ENCODE results near the gene PRIM2.
"Not testable (repeated sequence)": the region's sequence is repeated elsewhere in the genome, so short reads cannot be mapped to it uniquely, and the experiment has no call there.

The PRIM2 gene

GRCh38 chr6:57505251-57505650, 187.8 kb downstream of the PRIM2 start:
- DNase-seq (ENCODE audit: low read depth in 2 of 2), result peak in 1 of 2 experiments; percentile 0

DNA sequence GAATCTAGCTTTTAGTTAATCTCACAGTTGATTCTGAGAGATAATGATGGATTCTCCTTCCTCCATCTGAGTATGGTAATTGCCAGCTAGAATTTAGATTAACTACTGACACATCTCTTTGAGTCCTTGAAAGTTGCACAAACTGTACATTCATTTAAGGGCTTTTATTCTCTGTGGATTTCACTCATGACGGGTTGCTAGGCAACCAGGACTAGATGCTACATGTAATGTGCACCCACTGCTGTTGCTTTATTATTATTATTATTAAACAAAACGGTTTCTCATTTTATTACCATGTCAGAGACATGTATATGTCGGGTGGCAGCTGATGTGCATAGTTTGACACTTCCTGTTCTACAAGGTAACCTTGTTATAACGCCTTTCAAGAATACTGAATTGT, 193.0 kb downstream of the PRIM2 start:
- DNase-seq (ENCODE audit: low read depth in 2 of 2), result not testable (repeated sequence)

GRCh38 chr6:57515171-57515570, 197.7 kb downstream of the PRIM2 start:
- DNase-seq (ENCODE audit: low read depth in 2 of 2), result not testable (repeated sequence)

GRCh38 chr6:57515845-57516244, 198.4 kb downstream of the PRIM2 start:
- DNase-seq (ENCODE audit: low read depth in 2 of 2), result not testable (repeated sequence)

DNA sequence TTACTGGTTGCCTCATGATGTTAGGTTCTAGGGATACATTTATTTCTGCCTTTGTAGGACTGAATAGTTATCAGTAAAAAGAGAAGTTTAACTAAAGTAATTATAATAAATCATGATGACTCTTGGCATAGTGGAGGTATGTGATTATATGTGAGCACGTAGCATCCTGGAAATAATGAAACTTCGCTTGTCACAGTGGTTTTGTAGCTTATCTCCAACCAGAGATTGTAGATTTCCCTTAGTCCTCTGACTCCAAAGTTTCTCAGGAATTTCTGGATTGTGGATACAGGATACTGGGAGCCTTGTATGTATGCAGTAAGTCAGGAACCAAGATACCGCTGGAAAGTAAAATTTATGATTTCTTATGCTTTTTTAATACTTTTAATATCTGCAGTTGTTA, 199.3 kb downstream of the PRIM2 start:
- not testable (repeated sequence) for DNase-seq (ENCODE audit: low read depth in 2 of 2)

- not testable (repeated sequence) for DNase-seq (ENCODE audit: low read depth in 2 of 2)
Observed at GRCh38 chr6:57519198-57519597, 201.8 kb downstream of the PRIM2 start.

DNA sequence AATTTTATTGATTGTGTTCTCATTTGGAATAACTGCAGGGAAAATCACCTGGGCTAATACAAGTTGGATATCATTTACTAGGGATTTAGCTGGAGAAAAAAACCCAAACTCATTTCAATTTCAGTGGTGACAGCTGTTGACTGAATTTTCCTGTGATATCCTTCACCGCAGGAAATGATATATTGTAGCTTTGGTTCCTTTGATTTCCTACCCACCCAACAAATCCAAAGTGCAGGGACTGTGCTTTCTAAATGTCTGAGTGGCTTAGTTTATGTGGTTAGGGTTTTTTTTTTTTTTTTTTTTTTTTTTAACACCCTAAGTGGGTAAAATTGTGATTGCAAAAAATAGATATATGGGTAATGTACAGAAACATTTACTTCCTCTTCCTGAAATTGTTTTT, 203.7 kb downstream of the PRIM2 start:
- DNase-seq (ENCODE audit: low read depth in 2 of 2), result not testable (repeated sequence)

DNA sequence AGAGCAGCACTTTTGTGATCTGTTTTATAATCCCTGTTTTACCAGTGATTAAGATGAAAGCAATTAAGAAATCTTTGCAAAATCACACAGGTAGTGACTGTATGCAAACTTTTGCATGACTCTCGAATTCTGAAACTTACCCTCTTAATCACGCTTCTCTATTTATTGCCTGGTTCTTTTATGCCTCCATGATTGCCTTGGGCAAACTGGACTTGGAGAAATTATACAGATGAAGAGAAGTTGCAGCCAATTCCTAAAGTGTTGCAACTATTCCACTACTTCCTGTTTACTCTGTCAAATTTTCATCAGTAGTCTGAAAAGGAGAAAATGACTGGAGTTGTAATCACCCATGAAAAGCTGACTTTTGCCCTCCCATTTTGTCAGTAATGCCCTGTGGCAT, 205.8 kb downstream of the PRIM2 start:
- not testable (repeated sequence) for DNase-seq (ENCODE audit: low read depth in 2 of 2)

DNA sequence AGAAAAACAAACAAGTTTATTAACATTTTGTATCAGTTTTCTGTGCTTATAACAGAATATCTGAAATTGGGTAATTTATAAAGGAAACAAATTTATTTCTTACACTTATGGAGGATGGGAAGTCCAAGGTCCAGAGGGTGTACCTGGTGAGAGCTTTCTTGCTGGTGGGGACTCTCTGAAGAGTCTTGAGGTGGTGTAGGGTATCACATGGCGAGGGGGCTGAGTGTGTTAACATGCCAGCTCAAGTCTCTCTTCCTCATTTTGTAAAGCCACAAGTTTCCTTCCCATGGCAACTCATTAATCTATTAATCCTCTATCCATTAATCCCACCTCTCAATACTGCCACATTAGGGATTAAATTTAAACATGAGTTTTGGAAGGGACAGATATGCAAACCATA, 212.3 kb downstream of the PRIM2 start:
- DNase-seq (ENCODE audit: low read depth in 2 of 2), result not testable (repeated sequence)

- not testable (repeated sequence) for DNase-seq (ENCODE audit: low read depth in 2 of 2)
Observed at GRCh38 chr6:57532660-57533059, 215.2 kb downstream of the PRIM2 start.

DNA sequence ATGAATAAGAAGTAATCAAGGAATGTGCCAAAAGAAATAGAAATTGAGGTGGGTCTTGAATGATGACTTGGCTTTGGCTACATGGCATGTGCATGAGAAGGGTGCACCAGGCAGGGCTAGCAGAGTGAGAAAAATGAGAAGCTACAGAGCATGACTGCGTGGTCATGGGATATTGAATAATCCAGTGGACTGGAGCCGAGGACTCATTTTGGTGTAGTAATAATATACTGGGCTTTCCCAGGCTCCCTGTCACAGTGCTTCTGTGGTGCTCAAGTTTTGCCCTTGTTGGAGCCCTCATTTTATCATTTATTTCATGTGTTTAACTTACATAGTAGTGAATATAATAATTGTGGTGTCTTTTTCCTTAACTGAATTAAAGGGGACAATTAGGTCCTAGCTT, 217.7 kb downstream of the PRIM2 start:
- DNase-seq (ENCODE audit: low read depth in 2 of 2), result not testable (repeated sequence)

- peak; percentile 15 to 16 for DNase-seq (ENCODE audit: low read depth in 2 of 2)
Observed at GRCh38 chr6:57535994-57536393, 218.6 kb downstream of the PRIM2 start.

DNA sequence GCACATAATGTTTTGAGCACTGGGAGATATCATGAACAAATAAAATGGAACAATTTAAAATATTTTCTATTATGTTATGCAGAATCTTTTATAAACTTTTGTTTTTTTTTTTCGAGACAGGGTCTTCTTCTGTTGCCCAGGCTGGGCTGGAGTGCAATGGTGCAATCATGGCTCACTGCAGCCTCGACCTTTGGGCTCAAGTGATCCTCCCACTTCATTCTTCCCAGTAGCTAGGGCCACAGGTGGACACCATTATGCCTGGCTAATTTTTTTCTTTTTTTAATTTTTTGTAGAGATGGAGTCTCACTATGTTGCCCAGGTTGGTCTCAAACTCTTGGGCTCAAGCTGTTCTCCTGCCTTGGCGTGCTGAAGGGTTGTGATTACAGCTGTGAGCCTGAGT, 220.5 kb downstream of the PRIM2 start:
- DNase-seq (ENCODE audit: low read depth in 2 of 2), result not testable (repeated sequence)

- not testable (repeated sequence) for DNase-seq (ENCODE audit: low read depth in 2 of 2)
Observed at GRCh38 chr6:57551961-57552360, 234.5 kb downstream of the PRIM2 start.

DNA sequence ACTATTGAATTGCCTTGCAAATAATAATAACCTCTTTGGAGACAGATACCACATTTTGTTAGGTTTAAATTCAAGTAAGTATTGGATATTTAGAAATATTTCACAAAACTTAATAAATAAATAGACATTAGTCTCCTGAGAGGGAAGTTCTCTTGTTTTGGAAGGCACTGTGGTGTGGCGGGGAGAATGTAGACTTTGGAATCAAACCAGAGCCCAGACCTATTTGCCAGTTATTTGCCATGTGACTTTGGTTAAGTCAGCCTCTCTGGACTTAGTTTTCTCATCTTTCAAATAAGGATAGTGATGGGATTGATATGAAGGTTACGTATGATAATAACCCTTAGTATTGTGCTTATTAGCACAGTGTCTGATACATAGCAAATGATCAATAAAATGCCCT, 240.4 kb downstream of the PRIM2 start:
- not testable (repeated sequence) for DNase-seq (ENCODE audit: low read depth in 2 of 2)

DNA sequence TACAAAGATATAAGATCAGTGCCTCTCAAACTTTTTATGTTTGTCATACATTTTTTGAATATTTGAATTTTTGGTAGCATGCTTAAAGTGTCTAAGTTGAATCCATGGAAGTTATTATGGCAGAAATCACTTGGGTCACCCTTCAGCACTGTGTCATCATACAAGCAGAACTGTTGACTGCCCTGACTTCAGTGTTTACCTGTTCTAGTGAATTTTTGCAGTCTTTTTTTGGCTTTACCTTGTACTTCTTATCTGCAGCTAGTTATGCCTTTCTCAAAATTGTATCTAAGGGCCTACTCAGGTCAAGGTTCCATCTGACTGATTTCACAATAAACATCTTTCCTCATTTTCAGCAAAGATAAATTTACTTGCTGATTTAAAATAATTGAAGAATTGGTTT, 241.7 kb downstream of the PRIM2 start:
- not testable (repeated sequence) for DNase-seq (ENCODE audit: low read depth in 2 of 2)

DNA sequence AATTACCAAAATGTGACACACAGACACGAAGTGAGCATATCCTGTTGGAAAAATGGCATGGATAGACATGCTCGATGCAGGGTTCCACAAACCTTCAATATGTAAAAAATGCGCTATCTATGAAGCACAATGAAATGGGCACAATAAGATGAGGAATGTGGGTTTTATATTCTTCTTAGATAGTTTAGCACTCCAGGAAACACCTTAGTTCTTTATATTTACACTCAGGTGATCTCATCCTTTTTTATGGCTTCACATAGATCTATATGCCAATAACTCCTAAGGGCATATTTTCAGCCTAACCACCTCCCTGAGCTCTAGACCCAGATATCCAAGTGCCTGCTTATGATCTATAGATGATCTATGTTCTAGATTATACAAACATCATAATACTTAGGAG, 244.8 kb downstream of the PRIM2 start:
- not testable (repeated sequence) for DNase-seq (ENCODE audit: low read depth in 2 of 2)

GRCh38 chr6:57572119-57572518, 254.7 kb downstream of the PRIM2 start:
- DNase-seq (ENCODE audit: low read depth in 2 of 2), result not testable (repeated sequence)

- DNase-seq (ENCODE audit: low read depth in 2 of 2), result not testable (repeated sequence)
Observed at GRCh38 chr6:57572844-57573243, 255.4 kb downstream of the PRIM2 start.

DNA sequence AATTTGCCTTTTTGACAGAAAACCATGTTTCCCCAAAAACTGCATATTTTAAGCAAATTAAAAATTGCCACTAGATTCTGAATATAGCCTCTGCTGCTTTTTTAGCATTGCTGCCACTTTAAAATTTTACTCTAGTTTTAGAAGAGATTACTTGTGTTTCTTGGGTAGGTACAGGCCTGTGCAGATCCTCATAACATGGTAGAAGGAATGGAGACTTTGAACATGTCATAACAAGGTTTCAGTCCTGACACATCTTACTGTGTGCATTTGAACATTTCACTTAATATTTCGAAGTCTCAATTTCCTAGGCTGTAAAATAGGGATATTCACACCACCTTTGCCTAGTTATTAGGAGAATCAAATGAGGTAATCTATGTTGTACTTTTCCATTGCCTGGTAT, 259.6 kb downstream of the PRIM2 start:
- not testable (repeated sequence) for DNase-seq (ENCODE audit: low read depth in 2 of 2)

DNA sequence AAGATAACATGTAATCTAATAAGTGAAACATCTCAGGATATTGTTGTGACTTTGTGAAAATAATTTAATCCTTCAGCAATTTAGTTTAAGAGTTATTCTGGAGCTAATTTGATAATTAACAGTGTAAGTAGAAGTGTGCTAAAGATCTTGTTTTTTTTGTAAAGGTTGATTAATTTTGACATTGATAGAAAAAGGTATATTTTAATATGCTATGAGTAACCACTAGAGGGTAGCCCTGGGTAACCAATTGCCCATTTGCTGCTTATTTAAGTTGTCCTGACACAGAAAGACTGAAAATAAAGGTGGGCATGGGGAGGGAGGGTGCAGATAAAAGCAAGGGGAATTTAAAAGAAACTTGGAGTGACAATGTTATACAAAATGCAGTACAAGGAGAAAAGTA, 262.1 kb downstream of the PRIM2 start:
- not testable (repeated sequence) for DNase-seq (ENCODE audit: low read depth in 2 of 2)

DNA sequence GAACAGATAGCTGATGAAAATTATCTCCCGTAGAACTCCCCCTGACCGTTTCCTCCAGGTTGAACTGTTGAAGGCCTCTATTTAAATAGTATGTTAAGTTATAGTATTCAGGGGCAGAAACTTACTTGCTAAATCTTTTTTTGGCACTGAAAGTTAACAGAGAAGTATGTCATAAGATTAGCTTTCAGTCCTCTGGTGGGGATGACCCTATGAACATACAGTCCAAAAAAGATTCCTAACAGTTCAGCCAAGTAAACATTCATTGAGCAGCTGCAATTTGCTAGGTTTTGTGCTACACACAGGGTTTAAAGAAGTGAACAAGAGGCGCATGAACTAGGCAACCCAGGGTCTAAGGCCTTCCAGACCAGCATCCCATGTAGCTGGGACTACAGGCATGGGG, 264.2 kb downstream of the PRIM2 start:
- DNase-seq (ENCODE audit: low read depth in 2 of 2), result not testable (repeated sequence)

- not testable (repeated sequence) for DNase-seq (ENCODE audit: low read depth in 2 of 2)
Observed at GRCh38 chr6:57601105-57601504, 283.7 kb downstream of the PRIM2 start.

DNA sequence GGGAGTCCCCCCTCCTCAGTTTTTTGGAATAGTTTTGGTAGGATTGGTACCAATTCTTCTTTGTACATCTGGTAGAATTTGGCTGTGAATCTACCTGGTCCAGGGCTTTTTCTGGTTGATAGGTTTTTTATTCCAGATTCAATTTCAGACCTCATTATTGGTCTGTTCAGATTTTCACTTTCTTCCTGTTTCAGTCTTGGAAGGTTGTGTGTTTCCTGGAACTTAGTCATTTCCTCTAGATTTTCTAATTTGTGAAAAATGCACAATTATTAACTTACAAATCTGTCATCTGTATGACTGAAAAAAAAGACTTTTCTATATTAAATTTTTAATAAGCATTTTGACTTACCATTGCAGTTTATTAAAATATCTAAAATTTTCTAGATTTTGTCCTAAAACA, 287.9 kb downstream of the PRIM2 start:
- not testable (repeated sequence) for DNase-seq (ENCODE audit: low read depth in 2 of 2)
